Measurements from ENCODE around the gene C19orf47.
"Not testable (repeated sequence)": the region's sequence is repeated elsewhere in the genome, so short reads cannot be mapped to it uniquely, and the experiment has no call there.

C19orf47 gene

DNA sequence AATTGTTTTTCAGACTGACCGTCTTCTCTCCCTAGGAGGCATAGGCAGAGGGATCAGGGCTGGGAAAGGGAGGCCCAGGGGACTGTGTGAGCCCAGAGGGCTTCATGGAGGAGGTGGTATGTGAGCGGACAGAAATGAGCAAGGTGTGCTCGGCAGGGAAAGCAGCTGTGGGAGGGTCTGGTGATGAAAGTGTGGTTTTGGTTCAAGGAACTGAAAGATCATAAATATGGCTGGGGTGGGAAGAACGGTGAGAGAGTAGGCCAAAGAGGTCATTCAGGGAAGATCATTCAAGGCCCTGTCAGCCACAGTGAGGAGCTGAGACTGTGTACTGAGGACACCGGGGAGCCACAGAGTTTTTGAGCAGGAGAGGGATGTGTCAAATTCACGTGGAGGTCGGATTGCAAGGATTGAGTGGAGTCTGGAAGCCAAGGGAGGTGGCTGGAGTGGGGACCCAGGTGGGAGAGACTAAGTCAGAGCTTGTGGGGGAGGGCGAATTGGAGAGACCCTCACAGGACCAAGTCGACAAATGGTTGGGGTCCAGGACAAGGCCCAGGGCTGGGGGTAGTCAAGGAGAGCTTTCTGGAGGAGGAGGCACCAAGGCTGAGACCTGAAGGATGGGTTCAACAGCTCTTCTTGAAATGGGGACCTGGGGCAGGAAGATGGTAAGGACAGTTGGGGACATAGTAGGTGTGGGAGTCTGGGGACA, 7.9 kb upstream of the C19orf47 start:
- no peak for DNase-seq (ENCODE audit: low spot score)

DNA sequence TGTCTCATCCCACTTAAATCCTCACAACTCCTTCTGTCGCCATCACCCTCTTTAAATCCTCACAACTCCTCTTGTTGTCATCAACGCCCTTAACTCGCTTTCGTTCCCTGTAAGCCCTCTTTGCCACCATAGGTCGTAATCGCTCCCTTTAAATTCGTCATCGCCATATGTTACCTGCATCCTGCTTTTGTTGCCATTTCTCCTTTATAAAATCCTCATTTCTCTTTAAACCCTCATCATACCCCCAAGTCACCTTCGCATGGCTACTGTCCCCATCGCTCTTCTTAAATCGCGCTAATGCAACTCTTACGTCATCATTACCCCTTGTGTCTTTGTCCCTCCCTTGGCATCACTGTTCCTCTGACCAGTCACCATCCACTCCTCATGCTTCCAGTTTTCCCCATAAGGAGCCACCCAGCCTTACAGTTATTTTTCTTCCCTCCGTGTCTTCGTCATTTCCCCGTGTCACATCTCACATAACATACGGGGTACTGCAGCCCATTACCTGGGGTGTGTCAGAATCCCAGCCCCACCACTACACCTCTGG, 837 bp upstream of the C19orf47 start:
- DNase-seq (ENCODE audit: low spot score): peak; percentile 55

DNA sequence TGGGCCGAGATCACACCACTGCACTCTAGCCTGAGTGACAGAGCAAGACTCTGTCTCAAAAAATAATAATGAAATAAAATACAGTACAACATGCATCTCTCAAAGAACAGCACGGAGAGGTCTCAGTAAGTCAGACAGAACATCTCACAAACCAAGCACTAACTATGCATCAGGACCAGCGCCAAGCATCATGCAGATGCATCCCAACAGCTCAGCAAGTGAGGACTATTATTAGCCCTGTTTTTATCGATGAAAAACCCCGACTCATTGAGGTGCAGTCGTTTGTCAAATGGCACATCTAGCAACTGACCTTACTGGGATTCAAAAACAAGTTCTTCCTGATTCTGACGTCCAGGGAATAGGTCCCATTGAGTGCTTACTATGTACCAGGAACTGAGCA, 3.8 kb downstream of the C19orf47 start:
- peak; percentile 36 for DNase-seq (ENCODE audit: low spot score)

DNA sequence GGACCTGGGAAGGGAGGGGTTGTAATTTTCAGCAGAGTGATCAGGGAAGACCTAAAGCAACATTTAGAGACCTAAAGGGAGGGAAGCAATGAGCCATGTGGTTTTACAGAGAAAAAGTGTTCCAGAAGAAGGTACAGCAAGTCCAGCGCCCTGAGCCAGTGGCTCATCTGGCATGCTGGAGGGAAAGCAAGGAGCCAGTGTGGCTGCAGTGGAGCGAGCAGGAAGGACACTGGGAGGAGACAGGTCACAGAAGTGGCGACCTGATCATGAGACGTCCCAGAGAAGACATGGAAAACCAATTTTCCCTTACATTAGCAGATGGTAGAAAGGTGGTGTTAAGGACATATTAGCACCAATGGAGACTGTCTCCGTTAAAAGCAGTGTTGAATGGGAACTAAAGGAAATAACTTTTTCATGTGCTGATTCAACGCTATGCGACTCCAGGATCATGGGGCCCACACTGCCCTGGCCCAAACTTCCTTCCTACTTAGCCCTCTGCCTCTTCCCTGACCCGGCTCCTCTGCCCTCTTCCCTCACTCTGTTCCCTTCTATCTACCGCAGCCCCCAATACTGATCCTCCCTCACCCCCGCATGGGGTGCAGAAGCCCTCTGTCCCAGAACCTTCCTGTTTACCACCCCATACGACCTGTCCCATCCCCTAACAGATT, 5.4 kb downstream of the C19orf47 start:
- no peak for DNase-seq (ENCODE audit: low spot score)

DNA sequence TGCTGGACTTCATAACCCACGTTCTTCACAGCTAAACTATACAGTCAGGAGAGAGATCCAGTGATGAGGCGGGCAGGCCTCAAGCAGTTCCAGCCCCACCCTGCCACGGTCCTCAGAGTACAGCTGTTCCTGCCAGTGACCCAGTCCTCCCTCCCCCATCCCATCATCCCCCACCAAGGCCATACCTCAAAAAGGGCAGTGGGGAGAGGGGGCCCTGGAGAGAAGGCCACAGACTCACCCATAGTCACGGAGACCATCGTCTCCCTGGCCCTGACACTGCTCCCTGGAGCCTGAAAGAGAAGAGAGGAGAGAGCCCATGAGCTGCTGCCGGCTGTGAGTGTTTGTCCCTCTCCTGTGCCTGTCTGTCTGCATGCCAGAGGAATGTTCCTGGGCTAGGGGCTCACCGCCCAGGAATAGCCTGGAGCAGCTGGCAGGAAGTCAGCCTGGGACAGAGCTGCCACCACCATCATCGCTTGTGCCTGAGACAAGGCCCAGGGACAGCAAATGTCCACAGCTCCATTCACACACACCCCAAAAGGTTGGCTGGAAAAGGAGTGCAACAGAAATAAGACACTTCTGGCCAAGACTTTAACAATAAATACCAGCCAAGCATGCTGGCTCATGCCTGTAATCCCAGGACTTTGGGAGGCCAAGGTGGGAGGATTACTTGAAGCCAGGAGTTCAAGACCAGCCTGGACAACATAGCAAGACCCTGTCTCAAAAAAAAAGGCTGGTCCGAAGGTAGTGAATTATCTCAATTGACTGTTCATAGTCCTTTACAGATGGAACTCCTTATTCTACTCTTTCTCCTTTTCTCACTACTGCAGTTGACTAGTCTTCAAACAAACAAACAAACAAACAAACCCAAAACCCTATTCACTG, 6.4 kb downstream of the C19orf47 start:
- DNase-seq (ENCODE audit: low spot score): peak; percentile 31

DNA sequence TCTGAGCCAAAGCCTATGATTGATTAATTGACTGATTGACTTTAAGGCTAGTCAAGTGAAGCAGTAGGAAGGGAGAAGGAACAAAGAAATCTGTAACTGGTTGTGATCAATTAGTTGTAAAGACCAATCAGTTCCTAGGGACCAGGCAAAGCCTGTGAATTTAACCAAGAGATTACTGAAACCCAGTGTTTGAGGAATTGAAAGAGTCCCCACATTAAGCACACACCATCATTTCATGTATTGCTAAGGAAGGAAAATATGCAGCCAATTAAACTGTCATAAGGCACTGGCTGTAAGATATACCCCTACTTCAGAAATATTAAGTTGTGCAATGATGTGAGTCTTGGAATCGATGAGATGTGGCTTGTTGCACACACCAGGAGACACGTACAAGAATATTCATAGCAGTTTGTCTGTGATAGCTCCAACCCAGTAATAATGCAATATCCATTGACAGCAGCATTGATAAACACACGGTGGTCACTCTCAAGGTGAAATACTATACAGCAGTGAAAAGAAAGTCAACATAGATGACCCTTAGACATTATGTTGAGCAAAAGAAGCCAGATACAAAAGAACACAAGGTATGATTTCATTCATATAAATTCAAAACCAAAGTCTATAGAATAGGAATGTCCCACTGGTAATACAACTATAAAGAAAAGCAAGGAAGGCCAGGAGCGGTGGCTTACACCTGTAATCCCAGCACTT, 9.0 kb downstream of the C19orf47 start:
- DNase-seq (ENCODE audit: low spot score): no peak

DNA sequence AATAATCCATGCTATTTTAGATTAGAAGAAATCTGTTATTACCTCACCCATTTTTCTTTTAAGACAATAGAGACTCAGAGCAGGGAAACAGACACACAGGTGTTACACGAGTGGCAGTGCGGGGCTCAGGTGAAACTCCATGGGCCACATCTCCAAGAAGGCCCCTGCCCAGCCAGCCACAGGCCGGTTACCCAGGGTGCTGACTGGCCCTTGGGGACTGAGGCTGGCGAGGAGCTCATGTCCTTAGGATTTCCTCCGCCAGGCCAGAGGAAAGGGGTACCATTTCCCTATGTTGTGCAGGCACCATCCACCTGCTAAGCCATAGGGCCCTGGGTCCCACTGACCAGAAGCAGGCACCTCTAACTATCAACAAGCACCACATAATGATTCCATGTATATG, 10.6 kb downstream of the C19orf47 start:
- DNase-seq (ENCODE audit: low spot score): no peak

DNA sequence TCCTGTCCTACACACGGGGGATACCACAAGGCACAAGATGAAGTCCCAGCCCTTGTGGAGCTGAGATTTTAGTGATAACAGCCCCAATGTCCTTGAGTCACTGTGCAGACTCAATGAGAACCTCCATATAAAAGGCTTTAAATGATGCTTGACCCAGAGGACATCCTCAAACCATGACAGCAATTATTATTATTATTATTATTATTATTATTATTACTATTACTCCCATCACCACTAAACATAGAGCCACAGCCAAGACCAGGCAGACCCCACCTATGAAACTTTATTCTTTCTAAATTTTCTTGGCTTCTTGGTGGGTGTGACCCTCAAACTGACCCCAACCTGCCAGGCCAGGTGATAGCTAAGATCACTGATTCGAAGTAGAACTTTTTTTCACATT, 11.1 kb downstream of the C19orf47 start:
- DNase-seq (ENCODE audit: low spot score): no peak

DNA sequence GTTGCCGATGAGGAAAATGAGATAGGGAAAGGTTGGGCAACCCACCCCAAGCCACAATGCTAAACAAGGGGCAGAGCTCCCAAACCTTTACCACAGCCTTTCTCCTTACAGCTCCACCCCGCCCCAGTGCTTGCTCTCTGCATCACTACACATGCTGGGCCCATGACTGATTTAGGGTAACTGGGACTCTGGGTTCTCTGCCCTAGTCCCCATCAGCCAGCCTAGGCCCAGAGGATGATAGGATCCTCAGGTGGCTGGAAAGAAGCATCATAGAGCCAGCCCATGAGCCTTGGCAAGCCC, 11.6 kb downstream of the C19orf47 start:
- no peak for DNase-seq (ENCODE audit: low spot score)

DNA sequence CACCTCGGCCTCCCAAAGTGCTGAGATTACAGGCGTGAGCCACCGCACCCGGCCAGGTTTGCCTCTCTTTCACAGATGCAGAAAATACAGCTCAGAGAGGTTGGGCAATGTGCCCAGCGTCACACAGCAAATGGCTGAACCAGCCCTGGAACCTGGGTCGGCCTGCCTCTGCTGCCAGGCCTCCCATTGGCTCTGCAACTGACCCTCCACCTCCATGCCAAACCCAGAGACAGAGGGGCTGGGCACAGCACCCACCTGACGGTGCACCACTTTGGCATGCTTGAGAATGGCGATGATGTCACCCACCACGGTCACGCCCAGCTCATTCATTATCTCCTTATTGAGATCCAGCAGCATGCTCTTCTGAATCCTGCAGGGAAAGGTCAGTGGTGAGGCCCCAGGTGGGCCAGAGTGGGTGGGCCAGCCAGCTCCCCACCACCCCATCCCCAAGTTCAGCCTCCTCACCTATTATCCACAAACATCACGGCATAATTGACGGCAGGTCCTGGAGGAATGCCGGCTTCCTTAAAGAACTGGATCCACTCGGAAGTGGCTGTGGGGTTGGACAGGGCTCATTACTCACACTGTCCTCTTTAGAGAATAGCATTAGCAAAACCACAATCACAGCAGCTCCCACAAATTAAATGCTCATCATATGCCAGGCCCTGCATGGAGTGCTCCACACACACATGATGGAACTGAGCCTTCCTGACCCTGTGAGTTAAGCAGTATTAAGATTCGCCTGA, 12.2 kb downstream of the C19orf47 start:
- no peak for DNase-seq (ENCODE audit: low spot score)

DNA sequence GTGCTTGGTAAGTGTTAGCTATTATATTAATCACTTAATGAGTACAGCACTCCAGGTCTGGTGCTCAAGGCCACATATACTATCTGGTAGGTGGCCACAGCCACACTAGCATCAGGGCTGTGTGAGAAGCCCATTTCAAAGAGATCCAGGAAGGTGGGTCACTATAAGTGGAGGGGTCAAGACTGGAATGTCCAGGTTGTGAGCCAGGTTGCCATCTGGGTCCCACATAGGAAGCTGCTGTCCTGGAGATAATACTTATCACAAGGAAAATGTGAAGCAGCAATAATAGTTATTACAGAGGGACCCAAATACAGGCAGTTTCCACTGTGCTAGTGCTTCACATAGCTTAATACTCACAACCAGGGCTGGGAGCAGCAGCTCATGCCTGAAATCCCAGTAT, 13.1 kb downstream of the C19orf47 start:
- no peak for DNase-seq (ENCODE audit: low spot score)

DNA sequence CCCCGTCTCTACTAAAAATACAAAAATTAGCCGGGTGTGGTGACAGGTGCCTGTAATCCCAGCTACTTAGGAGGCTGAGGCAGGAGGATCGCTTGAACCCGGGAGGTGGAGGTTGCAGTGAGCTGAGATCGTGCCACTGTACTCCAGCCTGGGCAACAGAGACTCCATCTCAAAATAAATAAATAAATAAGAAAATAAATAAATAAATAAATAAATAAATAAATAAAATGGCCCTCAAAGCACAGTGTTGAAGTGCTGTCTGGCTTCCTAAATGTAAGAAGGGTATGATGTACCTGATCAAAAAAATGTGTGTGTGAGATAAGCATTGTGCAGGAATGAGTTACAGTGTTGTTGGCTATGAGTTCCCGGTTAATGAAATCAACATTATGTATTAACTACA, 15.1 kb downstream of the C19orf47 start:
- DNase-seq (ENCODE audit: low spot score): not testable (repeated sequence)

DNA sequence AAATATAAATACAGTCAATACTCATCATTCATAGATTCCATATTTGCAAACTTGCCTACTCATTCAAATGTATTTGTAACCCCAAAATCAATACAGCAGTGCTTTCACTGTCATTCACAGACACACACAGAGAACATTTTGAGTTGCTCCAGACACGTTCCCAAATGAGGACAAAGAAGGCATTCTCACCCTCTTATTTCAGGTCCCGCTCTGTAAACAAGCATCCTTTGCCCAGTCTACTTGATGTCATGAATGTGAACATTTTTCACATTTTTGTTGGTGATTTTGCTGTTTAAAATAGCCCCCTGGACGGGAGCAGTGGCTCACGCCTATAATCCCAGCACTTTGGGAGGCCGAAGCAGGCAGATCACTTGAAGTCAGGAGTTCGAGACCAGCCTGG, 15.5 kb downstream of the C19orf47 start:
- peak; percentile 90 for DNase-seq (ENCODE audit: low spot score)

DNA sequence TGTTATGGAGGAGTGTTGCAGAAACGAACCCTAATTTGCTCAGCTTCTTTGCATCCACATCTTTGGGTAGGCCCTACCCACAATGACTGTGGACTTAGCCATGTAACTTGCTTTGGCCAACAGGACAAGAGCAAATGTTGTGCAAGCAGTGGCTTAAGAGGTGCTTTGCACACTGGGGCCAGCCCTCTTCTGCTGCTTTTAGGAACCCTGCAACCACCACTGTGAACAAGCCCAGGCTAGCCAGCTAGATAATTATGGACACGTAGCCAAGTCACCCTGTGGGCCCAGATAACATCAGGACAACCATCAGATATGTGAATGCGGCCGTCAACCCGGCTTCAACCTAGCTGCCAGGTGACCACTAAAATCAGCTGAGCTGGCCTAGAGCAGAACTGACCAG, 17.1 kb downstream of the C19orf47 start:
- DNase-seq (ENCODE audit: low spot score): no peak

DNA sequence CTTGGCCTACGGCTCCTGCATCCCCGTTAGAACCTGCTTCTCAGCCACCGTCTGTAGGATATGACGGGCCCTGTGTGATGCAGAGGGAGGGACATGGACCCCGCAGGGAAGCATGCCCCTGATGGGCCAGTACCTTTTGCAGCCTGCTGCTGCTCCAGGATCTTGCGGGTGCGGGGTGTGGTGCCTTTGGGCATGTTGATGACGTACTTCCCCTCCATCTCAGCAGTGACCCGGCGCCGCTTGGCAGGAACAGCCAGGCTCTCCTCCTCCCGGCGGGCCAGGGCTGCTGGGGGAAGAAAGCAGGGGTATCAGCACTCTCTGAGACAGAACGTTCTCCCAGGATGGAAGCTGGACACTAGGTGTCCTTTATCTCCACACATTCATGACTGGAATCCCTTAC, 22.0 kb downstream of the C19orf47 start:
- DNase-seq (ENCODE audit: low spot score): no peak

DNA sequence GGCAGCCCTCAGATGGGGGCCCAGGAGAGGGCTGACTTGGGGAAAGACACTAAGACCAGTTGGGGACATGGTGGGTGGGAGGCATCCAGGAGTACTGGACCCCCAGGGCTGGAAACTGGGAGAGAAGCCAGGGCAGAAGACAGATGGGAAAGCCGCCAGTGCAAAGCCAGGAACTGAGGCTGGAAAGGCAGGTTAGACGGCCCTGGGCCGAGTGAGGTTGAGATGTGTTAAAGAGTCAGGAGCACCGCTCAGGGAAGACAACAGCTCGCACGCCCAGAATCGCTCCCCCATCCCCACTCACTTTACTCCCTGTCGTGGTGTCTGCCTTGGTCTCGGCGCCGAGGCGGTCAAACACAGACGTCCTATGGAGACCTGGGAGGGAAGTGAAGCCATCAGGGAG, 24.5 kb downstream of the C19orf47 start:
- no peak for DNase-seq (ENCODE audit: low spot score)

DNA sequence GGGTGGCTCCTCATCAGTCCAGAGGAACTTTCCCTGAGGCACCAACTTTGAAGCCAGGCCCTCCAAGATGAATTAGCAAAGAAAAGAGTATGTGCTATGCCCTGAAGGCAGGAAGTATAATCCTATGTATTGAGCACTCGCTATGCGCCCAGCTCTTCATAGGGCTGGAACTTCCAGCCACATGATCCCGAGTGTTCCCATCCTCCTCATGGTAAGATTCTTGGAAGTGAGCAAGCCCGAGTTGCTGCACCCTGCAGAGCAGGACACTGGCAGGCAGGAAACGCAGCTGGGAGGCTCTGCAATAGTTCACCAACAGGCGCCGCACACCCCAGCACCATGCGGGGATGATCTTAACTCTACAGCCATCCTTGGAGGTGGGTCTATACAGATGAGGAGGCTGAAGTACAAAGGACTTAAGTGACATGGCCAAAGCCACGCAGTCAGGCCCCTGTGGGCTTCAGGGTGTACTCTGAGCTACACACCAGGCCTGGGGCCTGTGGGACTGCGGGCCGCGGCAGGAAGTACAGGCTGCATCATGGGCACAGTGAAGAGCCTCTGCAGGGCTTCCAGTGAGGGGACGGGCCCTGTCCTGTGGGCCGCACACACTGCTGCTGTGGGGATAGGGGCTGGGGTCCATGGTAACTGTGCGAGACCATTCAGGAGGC, 25.1 kb downstream of the C19orf47 start:
- no peak for DNase-seq (ENCODE audit: low spot score)

DNA sequence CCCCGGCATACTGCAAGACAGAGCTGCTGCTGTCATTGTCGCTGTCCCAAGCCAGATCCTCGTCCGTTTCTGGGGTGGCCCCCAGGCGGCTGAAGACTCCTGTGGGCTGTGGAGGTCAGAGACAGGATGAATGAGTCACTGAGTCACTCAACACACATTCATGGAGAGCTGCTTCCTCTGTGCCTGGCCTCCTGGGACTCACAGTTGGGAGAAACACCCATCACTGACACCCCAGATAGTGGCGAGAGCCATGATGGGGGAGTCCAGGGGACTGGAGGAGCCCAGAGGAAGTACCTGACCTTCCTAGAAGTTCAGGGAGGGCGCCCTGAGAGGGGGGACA, 26.0 kb downstream of the C19orf47 start:
- no peak for DNase-seq (ENCODE audit: low spot score)

DNA sequence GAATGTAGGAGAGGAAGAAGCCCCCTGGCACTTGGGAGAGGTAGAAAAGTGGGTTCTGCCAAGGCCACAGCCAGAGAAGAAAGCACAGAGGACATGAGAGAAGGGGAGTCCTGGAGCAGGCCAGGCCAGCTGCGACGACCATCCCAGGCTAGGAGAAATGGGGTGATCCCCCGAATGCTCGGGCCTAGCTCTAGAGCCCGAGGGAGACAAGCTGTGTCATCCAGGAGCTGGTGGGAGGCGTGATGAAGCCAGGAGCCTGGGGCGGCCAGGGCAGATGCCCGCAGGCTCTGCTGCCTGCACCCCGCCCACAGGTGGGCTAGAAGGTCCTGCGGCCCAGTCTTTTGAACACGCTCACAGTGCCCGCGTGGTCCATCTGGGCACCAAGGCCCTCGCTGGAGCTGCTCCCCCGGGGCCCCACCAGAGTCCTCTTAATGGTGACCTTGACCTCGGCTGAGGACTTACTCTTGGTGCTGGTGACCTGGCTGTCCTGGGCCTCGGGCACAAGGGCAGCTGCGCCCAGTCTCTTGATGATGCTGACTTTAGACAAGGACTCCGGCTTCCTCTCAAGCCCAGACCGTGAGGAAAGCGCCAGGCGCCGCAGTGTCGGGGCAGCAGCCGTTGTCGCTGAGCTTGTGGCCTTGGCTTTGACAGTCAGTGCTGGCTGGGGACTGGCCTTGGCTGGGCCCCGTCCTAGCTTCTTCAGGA, 26.5 kb downstream of the C19orf47 start:
- no peak for DNase-seq (ENCODE audit: low spot score)

DNA sequence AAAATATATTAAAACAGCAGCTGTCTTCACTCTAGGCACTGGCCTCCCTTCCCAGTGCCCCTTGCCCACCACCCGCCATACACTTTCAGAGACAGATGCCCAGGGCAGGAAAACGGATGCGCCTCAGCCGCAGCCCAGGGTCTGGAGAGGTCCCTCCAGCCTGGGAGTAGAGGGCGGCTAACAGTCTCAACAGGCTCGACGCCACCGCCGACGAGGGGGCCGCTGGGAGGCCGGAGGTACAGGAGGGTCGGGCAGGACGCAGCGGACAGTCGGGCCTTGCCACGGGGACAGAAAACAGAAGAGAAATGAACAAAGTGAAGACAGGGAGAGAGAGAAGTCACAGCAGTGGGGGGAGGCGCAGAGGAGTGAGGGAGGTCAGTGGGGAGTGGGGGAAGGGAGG, 27.1 kb downstream of the C19orf47 start:
- DNase-seq (ENCODE audit: low spot score): no peak

DNA sequence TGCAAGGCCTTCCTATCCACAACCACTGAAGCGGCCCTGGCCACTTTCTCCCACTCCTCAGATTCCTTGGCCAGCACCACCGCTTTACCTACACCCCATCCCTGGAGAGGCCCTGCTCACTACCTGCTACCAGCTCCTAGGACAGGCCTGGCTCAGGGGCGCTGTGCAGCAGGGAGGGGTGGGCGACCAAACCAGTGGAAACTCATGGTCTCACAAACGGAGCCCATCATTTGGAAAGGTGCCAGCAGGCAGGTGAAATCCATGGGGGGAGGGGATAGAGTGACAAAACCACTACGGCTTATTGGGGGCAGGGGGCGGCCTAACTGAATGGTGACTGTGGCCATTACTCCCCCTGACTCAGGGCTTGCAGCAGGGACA, 27.6 kb downstream of the C19orf47 start:
- DNase-seq (ENCODE audit: low spot score): no peak
